HG02973 (cell line): Measurements from ENCODE around the gene VWC2.

Source experiments
- ATAC-seq: cut with Tn5 transposase; IDR thresholded peaks from one replicate; pipeline ENCODE4 v1.9.1; 2021; ENCODE audit warnings: moderate library complexity; ENCODE audit not compliant: unreplicated experiment

The VWC2 gene

DNA sequence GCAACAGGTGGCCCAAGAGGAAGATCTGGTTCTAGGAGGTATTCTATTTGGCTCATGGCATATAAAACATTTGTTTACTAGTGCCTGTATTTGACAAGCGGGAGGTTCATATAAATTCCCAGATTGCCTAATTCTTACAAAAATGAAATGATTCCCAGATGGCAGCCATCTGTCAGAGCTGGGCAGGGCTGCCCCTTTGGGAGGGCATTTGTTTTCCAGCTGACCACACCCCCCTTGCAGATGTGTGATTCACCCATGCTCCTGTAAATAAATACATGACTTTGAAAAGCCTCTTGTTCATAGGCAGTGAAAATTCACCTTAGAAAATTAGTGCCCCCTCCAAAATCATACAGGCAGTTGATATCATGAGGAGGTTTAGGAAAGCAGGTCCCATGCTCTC lies 8.6 kb downstream of the VWC2 start:
- ATAC-seq = no peak

DNA sequence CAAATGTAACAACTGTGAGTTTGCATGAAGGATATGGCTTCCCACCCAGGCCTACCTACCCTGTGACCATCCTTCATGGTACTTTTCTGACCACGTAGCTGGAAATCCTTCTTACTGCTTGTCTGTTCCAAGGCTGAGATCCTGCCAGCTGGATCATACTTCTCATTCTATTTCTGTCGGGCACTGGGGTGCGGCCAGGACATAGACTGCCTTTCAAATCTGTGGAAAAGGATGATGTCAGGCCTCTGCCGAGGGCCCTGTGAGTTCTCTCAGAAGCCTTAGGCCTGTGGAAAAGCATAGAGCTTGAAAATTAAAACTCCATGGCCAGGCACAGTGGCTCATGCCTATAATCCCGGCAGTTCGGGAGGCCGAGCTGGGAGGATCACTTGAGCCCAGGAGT lies 10.0 kb downstream of the VWC2 start:
- no peak for ATAC-seq

DNA sequence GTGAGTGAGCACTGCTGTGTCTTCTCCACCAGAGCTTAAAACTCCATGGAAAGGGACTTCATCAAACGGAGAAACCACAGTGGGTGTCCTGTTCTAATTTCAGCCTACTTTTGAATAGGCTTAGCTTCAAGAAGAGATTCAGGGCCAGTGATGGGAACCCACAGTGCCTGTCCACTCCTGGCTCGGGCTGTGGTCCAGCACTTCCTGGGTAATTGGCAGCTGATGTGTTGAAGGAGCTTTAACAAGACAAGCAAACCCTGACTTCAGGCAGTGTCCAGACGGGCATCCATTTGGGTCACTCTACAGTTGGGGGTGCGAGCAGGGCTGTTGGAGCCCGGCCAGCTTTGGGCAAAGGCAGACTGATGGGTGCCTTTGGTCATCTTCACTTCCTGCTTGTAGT lies 14.5 kb downstream of the VWC2 start:
- no peak for ATAC-seq

DNA sequence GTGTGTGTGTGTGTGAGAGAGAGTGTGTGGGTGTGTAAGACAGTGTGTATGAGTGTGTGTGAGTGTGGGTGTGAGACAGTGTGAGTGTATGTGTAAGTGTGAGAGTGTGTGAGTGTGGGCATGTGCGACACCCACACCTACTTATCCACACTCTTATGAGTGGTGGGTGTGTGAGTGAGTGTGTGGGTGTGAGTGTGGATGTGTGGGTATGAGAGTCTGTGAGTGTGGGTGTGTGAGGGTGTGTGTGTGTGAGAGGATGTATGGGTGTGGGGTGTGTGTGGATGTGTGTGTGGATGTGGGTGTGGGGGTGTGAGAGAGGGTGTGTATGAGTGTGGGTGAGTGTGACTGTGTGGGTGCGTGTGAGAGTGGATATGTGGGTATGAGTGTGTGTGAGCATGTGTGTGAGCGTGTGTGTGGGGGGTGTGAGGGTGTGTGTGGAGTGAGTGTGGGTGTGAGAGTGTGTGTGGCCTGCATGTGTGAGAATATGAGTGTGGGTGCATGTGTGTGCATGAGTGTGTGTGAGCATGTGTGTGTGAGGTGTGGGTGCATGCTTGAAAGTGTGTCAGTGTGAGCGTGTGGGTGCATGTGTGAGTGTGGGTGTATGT lies 15.1 kb downstream of the VWC2 start:
- no peak for ATAC-seq

DNA sequence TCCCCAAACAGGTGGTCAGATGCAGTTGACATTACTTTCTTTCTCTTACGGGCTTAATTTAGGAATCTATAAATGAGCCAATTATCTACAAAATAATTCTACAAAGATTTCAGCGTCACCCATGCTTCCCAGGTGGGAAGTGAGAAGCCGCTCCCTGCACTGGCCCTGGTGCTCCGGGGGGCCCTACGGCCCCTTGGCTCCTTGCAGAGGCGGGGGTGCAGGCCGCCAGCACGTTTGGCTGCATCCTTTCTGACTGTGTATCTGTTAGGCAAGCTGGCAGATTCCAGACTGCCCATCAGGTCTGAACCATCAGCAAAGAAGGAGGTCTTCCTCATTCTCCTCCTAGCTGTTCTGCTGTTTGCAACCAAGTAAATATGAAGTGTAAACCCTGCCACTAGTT lies 16.3 kb downstream of the VWC2 start:
- ATAC-seq = no peak

DNA sequence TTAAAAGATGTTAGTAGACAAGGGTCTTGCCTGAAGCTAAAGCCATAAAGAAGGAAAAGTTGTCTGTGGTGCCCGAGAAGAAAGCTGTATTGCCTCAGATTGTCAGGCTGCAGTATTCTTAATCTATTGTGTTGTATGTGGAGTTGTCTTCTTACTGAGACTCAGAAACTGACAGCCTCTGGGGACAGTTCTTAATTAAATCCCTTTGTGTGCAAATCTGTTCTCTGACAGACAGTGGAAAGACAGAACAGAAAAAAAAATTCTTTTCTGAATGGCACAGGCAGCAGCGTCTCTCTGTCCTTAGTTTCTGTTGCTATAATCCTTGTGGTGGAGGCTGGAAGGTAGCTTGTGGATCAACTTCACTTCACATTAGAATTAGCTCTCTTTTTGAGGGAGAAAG lies 16.8 kb downstream of the VWC2 start:
- ATAC-seq = no peak

DNA sequence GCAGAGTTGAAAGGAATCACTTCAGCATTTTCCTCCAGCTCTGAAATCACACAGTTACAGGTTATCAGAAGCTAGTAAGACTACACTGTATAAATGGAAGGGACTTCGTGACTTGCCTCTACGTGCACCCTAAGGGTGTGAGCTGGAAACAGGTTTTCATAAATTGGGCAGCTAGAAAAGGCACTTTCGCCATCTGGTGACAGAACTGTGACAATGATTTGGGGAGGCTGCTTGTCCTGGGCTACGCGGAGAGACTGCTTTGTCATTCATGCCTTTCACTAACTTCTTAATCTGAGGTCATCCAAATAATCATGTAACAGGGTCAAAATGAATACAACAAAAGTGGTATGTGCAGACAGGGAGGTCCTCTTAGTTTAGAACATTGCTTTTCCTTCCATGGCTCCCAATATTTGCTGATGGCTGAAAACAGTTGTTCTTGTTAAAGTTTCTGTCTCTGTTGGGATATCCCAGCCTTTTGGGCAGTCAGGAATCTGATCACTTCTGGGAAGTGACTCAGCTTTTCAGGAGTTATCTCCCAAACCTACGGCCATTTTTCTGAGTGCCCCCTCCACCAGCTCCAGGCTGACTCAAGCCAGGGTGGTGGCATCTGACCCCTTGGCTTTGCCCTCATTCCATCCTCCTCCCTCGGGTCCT lies 17.8 kb downstream of the VWC2 start:
- ATAC-seq = peak; percentile 72

DNA sequence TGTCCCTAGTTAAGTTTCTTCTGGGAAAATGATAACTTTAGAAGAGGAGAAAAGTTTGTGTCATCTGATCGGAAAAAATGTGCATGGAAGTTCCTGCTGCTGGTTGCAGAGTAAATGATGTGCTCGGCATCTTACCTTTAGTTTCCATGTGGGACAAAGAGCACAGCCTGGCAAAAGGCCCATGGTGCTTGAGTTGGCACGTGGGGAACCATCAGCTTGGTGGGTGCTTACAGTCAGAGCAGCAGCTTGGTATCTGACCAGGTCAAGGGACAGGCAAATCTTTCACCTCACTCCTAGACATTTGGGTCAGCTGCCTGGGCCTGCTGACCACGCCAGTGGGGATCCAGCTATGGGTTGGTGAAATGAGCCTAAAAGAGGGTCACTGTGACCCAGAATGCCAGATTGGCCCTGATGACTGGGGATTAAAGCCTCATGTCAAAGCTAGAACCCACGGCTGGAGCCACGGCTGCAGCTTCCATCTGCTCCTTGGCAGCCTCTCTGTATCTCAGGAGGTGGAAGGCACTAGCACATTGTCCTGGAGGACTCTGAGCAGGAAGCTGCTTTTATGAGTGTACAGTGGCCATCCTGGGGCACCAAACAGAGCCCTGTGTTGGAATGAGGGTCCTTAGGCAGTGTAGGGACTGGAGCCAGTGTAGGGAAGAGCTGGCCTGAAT lies 24.7 kb downstream of the VWC2 start:
- no peak for ATAC-seq

DNA sequence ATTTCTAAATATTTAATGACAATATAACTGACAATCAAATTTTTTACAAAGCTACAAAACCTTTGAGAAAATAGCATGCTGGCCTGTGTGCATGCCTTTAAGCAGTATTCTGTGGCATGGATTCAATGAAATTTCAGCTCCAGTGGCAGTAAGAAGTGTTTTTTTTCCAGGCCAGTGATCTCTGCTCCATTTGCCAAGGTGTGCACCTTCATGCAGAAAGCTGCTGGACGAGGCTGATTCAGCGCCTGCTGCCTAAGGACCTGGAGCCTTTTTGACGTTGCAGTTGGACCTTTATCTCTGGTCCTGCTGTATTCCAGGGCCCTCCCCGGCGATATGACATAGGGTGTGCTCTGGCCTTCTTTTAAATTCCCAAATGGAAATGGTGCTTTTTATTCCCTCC lies 26.6 kb downstream of the VWC2 start:
- no peak for ATAC-seq

DNA sequence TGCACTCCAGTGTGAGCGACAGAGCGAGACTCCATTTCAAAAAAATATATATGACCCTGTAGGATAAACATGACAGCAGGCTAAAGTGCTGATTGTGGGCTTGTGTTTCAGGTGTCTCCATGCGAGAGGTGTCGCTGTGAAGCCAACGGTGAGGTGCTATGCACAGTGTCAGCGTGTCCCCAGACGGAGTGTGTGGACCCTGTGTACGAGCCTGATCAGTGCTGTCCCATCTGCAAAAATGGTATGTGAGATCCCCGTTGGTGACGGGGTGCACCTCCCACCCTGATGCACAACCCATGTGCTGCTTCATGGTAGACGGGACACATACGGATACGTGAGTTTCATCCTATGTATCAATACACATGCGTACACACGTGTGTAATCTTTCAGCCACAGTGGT lies 29.2 kb downstream of the VWC2 start:
- no peak for ATAC-seq

DNA sequence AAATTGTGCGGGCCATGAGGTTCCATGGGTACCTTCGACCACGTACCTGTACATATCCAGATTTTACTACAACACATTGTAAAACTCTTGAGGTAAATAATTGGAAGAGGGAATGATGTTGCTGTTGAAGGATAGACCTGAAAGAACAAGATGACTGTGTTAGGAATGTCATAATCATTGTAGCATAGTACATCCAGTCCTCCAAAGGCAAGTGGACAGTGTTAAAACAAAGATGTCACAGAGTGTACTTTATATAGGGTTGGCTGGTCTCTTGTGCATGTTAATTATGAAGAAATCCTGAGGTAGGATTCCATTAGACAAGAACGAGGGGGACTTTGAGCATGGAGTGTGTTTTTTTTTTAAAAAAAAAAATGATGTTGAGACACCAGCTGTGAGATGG lies 30.4 kb downstream of the VWC2 start:
- ATAC-seq = no peak

DNA sequence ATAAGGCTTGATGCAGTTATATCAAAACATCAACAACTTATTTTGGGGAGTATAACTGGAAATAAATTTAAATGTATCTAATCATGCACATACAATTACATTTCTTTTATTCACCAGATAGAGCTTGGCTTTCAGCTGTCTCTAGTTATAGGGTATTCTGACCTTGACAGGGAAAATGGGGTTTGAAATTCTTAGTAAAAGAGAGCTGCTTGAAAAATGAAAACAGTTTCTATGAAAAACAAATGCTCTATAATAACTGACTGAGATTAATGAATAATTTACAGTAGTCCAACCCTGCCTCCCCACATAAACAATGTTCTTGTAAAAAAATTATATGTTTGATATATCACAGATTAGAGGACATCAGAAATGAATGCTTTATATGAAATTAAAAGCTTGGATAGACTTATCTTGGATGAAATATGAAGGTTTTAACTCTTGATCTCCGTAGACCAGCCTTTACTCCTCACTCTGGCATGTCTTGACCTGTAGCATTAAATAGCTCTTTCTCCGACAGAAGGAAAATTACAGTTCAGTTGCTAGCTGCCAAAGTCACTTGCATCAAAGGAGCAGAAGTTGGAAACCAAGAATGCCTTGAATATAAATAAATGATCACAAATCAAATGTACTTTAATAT lies 32.1 kb downstream of the VWC2 start:
- ATAC-seq = no peak

DNA sequence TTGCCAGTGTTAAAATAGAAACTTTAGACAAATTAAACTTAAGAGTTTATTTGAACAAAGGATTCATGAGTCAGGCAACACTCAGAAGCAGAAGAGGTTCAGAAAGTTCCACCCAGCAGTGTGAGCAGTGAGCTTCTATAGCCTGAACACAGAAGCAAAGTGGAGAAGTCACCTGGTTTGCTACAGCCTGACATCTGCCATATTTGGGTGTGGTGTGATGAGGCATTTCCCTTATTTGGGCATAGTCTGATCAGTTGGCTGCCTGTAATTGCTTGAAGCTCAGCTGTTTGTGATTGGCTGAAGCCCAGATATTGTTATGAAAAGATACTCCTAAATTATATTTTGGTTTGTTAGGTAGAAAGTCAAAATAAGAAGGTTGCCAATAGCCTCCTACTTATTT lies 39.1 kb downstream of the VWC2 start:
- ATAC-seq = no peak

DNA sequence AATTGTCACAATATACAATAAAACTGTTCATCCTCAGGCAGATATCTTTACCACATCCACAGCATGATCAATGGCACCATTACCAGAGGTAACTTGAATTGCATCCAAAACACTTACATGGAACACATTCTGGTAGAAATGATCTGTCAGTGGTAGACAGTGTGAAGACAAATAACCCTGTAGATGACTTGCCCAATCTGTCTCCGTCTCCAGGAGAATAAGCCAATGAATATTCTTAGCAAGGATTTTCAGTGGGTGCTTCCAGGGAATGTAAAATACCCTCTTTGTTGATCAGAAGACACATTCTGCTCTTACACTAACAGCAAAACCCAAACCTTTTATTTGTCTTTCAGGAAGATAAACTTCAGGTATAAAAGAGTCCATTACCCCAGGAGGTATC lies 43.8 kb downstream of the VWC2 start:
- no peak for ATAC-seq

DNA sequence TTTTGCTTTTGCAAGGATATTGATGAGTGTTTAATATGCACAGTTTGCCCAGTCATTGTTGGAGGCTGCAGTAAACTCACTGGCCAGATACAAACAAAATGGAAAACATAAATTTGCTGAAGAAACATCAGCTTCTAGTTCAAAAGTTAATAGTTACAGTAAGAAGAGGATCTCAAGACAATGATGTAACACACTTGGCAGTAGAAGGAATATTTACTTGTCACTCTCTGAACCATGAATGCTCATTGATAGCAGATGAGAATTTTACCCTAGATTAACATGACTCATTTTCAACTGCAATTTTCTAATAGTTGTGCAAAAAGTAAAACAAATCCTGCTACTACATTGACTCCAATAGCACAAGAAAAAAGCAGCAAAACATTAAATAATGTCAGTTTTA lies 47.7 kb downstream of the VWC2 start:
- ATAC-seq = no peak

DNA sequence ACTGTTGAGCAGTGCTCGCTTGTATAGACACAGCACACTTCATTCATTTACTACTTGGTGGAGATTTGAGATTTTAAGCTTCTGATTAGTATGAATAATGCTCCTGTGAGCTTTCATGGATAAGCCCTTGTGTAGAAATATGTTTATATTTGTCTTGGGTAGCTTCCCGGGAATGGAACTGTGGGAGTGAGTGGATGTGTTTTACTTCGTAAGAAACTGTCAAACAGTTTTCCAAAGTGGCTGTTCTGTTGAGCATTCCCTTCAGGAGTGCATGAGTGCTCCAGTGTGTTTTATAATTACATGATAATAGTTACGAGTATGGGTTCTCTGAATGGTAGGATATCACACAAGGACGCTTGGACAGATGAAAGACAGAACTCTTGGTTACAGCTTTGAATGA lies 49.4 kb downstream of the VWC2 start:
- ATAC-seq = no peak

DNA sequence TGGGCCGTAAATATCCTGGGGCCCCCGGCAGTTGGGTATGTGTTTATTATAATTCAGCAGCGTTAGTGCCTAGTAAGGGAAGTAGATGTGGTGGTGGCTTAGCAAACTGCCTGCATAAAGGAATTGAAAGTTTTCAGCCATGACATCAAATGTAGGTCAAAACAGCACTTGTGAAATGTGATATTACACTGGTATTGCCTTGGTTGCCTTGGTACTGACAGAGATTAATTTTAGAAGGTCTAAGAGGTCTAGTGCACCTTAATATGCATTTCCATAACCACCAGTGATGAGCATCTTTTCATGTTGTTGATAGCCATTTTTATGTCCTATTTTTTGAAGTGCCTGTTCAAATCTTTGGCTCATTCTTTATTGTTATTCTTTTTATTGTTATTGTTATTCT lies 50.1 kb downstream of the VWC2 start:
- ATAC-seq = no peak

DNA sequence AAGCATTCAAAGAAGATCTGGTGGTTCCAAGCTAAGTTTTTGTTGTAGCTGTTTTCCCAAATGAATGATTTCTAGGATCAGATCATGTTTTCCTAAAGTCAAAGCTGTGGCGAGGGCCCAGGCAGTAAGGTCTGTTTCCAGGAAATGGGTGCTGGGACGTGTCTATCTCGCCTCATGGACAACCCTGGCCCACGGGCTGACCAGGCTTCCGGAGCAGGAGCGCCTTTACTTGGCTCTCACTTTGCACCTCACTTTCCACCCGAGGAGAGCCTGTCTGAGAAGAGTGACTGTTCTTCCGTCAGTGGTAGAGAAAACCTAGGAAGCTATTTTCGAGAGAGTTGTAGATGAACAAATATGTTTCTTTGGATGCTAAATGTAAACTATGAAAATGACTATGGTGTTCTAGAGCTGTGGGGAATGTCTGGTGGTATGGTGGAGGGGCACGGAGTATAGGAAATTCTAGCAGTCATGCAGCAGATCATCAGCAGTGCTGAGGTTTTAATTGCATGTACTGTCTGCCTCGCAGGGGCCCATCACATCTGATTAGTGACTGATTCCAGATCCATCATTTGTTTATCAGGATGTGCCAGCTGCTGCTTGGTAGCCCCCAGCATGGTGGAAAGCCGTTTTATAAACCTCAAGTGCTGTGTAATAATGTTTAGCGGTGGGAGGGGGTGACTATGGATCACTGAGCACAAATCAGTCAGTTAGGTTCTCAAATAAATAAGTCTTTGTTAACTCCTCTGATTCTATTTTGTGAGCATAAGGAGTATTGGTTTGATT lies 66.6 kb downstream of the VWC2 start:
- no peak for ATAC-seq

DNA sequence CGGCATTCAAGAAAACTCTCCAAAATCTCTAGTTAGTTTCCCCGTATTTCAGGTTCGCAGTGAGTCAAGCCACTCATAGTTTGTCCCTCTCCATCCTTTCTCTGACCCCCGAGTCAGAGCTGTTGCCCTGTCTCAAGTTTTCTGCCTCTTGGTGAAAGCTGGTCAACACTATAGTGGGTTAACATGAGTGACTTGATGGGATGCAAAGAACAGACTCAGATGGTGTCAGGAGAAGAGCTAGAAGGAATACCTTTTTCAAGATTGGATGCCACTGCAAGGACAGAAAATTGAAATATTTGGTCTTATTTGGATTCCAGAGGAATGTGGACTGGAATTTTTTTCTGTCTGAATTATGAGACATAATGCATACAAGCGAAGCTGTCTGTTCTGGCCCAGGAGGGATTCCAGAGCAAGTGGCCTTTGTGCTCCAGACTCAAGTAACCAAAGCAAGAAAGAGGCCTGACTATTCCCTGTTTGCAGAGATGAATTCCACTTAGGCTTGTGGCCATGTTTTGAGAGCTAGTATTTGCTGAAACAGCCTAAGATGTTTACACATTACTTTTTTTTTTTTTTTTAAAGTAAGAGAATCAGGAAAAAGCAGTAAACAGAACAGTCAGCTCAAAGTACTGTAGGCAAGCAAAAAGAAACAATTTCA lies 67.4 kb downstream of the VWC2 start:
- no peak for ATAC-seq

DNA sequence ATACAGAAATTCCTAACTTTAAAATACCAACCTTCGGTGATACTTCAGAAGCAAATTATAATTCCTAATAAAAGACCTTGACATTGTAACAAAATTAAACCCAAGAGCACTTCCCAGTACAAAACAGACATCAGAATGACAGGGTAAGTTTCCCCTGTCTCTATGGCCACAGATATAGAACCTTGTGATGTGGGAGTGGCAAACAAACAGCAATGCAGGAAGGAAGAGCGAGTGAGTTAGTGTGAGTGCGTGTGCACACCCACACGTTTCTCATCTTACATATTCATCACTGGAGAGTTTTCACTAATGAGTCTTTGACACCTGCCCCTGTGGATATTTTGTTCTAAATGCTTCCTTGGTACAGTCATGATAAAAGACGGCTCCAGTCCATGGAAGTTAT lies 72.2 kb downstream of the VWC2 start:
- no peak for ATAC-seq
